LNCaP clone FGC (cell line): ENCODE results near the gene PYROXD2.

ENCODE experiments used
- DNase-seq: peaks from one replicate; pipeline ENCODE4 v3.0.0-alpha.2; 2011; ENCODE audit warnings: low read depth
- H3K4me3 ChIP-seq: 2 replicates; pipeline ENCODE4 v1.5.1; 2011; ENCODE audit warnings: mild to moderate bottlenecking, low read depth, low read length, control low read depth
- CTCF ChIP-seq: IDR thresholded peaks from 2 replicates; pipeline ENCODE4 v1.5.1; 2012; ENCODE audit warnings: mild to moderate bottlenecking; ENCODE audit not compliant: control insufficient read depth, insufficient read depth; ENCODE audit errors: extremely low read depth

Gene PYROXD2

GRCh38 chr10:98382691-98383101, 32.3 kb downstream of the PYROXD2 start:
- TF ChIP-seq CTCF, result no peak
- H3K4me3 ChIP-seq, result no peak overlapping the region
- no peak for DNase-seq

DNA sequence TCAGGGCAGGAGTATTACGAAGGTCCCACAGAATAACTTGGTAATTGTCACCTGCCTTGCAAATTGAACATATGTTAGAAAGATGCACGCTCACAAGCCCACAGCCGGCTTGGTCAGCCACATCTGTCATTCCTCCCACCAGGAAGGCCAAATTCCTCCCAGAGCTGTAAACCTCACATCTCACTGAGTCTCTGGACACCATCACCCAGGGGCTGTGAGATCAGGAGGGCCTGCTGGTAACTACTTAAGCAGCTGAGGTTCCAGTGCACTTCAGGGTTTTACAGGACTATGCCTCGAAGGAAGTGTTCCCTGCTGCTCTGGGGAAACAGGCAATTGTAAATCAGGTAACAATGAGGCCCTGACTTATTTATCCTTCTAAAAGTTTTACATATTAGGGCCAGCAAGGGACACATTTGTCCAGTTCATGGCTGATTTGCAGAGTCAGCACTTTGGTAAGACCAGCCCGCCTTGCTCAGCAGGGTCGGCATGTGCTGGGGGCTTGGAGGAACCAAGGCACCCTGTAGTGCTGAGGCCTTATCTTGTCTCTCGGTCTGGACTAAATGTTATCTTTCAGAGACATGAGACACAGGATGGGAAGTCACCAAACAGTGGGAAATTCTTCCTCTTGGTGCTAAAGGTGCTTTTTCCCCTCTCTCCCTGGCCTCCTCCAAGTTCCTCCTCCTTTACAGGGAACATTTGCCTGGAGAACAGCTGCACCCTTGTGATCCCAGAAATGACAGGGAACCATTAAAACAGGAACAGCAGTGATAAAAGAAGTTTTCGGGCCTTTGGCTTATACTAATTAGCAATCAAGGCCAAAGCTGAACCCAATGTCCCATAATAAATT, 34.3 kb downstream of the PYROXD2 start:
- TF ChIP-seq CTCF, result no peak
- no peak overlapping the region for H3K4me3 ChIP-seq
- DNase-seq, result no peak

- no peak overlapping the region for H3K4me3 ChIP-seq
- no peak for DNase-seq
- TF ChIP-seq CTCF, result no peak
Observed at GRCh38 chr10:98378722-98379121, 36.3 kb downstream of the PYROXD2 start.

- TF ChIP-seq CTCF, result no peak
- no peak for DNase-seq
- no peak overlapping the region for H3K4me3 ChIP-seq
Observed at GRCh38 chr10:98377536-98377935, 37.4 kb downstream of the PYROXD2 start.

- TF ChIP-seq CTCF, result no peak
- H3K4me3 ChIP-seq, result no peak overlapping the region
- DNase-seq, result no peak
Observed at GRCh38 chr10:98377001-98377400, 38.0 kb downstream of the PYROXD2 start.

- DNase-seq, result no peak
- no peak overlapping the region for H3K4me3 ChIP-seq
- no peak for TF ChIP-seq CTCF
Observed at GRCh38 chr10:98376485-98376884, 38.5 kb downstream of the PYROXD2 start.

- no peak for TF ChIP-seq CTCF
- DNase-seq, result no peak
- no peak overlapping the region for H3K4me3 ChIP-seq
Observed at GRCh38 chr10:98374217-98374985, 40.6 kb downstream of the PYROXD2 start.
